Neural cell (in vitro differentiated cells): Measurements from ENCODE around the gene SAP30BP. TPM values are rescaled to one million over a fixed set of nuclear protein-coding genes. Genes with fewer than 3 reads are reported as not detected.

Experiments used
- H2AFZ ChIP-seq: fragments of 200-600, 300-800 bp; sonication (generic), shearing (Covaris generic); 2 replicates; pipeline ENCODE4 v1.6.0; 2014; ENCODE audit warnings: low read depth, mild to moderate bottlenecking, antibody characterized with exemption, low read length, moderate library complexity
- H3F3A ChIP-seq: fragments of 200-600 bp; shearing (Covaris generic); 2 replicates; pipeline ENCODE4 v1.6.1; 2016; ENCODE audit warnings: mild to moderate bottlenecking, moderate library complexity, mixed read lengths, antibody characterized with exemption, low read length; ENCODE audit not compliant: insufficient read depth, poor library complexity, severe bottlenecking
- H3K27ac ChIP-seq: fragments of 200-600, 300-800 bp; sonication (generic), shearing (Covaris generic); 2 replicates; pipeline ENCODE4 v1.5.1; 2014; ENCODE audit warnings: mild to moderate bottlenecking, low read length, moderate library complexity
- H3K27me3 ChIP-seq: fragments of 300-800, 200-600 bp; sonication (generic), shearing (Covaris generic); 2 replicates; pipeline ENCODE4 v1.6.0; 2014; ENCODE audit warnings: mild to moderate bottlenecking, low read depth, low read length, moderate library complexity; ENCODE audit not compliant: insufficient read depth
- H3K36me3 ChIP-seq: fragments of 300-800, 200-600 bp; sonication (generic), shearing (Covaris generic); 2 replicates; pipeline ENCODE4 v1.5.1; 2014; ENCODE audit warnings: mild to moderate bottlenecking, antibody characterized with exemption, low read length, moderate library complexity; ENCODE audit not compliant: insufficient read depth
- H3K4me2 ChIP-seq: fragments of 300-800, 200-600 bp; sonication (generic), shearing (Covaris generic); 2 replicates; pipeline ENCODE4 v1.6.0; 2014; ENCODE audit warnings: mild to moderate bottlenecking, low read length
- H3K4me3 ChIP-seq: fragments of 300-800, 200-600 bp; sonication (generic), shearing (Covaris generic); 2 replicates; pipeline ENCODE4 v1.5.1; 2014; ENCODE audit warnings: mild to moderate bottlenecking, low read length, moderate library complexity
- H3K79me2 ChIP-seq: fragments of 200-600 bp; shearing (Covaris generic); replicated peaks from 2 replicates; pipeline ENCODE4 v1.6.0; 2014; ENCODE audit warnings: mild to moderate bottlenecking, low read length, moderate library complexity; ENCODE audit not compliant: insufficient read depth
- H3K9ac ChIP-seq: fragments of 300-800, 200-600 bp; sonication (generic), shearing (Covaris generic); 2 replicates; pipeline ENCODE4 v1.6.1; 2016; ENCODE audit warnings: mild to moderate bottlenecking, low read length, mixed read lengths
- H3K9me2 ChIP-seq: fragments of 200-600 bp; shearing (Covaris generic); 2 replicates; pipeline ENCODE4 v1.6.1; 2016; ENCODE audit warnings: mild to moderate bottlenecking, low read length, mixed read lengths; ENCODE audit not compliant: insufficient read depth
- H3K9me3 ChIP-seq: fragments of 200-600, 300-800 bp; sonication (generic), shearing (Covaris generic); 2 replicates; pipeline ENCODE4 v1.6.1; 2016; ENCODE audit warnings: mild to moderate bottlenecking, mixed run types, low read length, moderate library complexity, mixed read lengths
- H4K20me1 ChIP-seq: fragments of 200-600 bp; shearing (Covaris generic); 2 replicates; pipeline ENCODE4 v1.6.1; 2016; ENCODE audit warnings: mild to moderate bottlenecking, mixed run types; ENCODE audit not compliant: insufficient read depth
- EP300 ChIP-seq: fragments of 450-650 bp; conservative IDR thresholded peaks from 2 replicates; pipeline ENCODE4 v1.6.1; 2014; ENCODE audit warnings: antibody characterized with exemption, mild to moderate bottlenecking, moderate library complexity; ENCODE audit not compliant: poor library complexity, severe bottlenecking
- EZH2 ChIP-seq: fragments of 200-600, 300-800 bp; shearing (Covaris generic), sonication (generic); IDR thresholded peaks from 2 replicates; pipeline ENCODE4 v1.6.1; 2014; ENCODE audit warnings: antibody characterized with exemption, low read length, borderline replicate concordance, mild to moderate bottlenecking; ENCODE audit not compliant: insufficient read depth, poor library complexity, severe bottlenecking
- MXI1 ChIP-seq: fragments of 450-650 bp; conservative IDR thresholded peaks from 2 replicates; pipeline ENCODE4 v1.6.1; 2014; ENCODE audit warnings: antibody characterized with exemption, mild to moderate bottlenecking; ENCODE audit not compliant: poor library complexity, severe bottlenecking
- POLR2AphosphoS5 ChIP-seq: IDR thresholded peaks from 2 replicates; pipeline ENCODE4 v1.6.1; 2012
- RAD21 ChIP-seq: fragments of 450-650 bp; conservative IDR thresholded peaks from 2 replicates; pipeline ENCODE4 v1.6.1; 2014; ENCODE audit warnings: antibody characterized with exemption, mild to moderate bottlenecking, moderate library complexity
- REST ChIP-seq: IDR thresholded peaks from 2 replicates; pipeline ENCODE4 v1.6.1; 2012; ENCODE audit warnings: borderline replicate concordance
- SMC3 ChIP-seq: fragments of 450-650 bp; conservative IDR thresholded peaks from 2 replicates; pipeline ENCODE4 v1.6.1; 2014; ENCODE audit warnings: antibody characterized with exemption, mild to moderate bottlenecking, moderate library complexity; ENCODE audit not compliant: poor library complexity
- TAF1 ChIP-seq: IDR thresholded peaks from 2 replicates; pipeline ENCODE4 v1.6.1; 2012; ENCODE audit warnings: low read depth
- polyA plus RNA-seq: library from polyadenylated mRNA; depleted of rRNA; stranded (reverse); fragments of >200 nt; gene quantifications from 2 replicates; pipeline ENCODE4 v1.2.3, GENCODE V29; 2014
- TF ChIP-seq, protein P1 (sequence below): fragments of 450-650 bp; IDR thresholded peaks from 2 replicates; pipeline ENCODE4 v1.5.1; 2014; ENCODE audit warnings: antibody characterized with exemption, mild to moderate bottlenecking, moderate library complexity; ENCODE audit not compliant: poor library complexity, severe bottlenecking

SAP30BP gene
- polyA plus RNA-seq, 1 donor from 2014 or later: 156 TPM

DNA sequence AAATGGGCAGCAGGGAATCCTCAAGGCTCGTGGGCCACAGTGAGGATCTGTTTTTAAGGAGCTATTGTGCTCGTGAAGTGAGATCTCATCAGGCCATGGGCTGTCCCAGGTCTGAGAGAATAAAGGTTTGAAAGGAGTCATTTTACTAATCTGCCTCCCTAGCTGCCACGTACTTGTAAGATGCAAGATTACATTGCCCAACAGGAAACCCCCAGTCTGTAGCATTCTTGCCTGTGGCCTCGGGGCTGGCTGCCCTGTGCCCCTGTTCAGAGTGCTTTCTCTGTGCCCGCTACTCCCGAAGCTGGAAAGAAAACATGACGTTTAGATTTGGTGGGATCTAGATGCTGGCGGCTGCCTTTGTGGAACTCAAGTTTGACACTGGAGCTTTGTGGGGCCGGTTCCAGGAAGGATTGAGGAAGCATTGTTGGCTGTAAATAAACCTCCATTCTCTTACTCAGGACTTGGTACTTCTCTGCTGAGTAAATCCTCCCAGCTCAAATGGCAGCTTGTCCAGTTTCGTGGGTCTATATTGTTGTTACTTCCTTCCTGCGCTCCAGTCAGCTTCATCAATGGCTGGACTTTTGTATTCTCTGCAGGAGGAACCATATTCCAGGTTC, 21.2 kb downstream of the SAP30BP start:
- H3K36me3 ChIP-seq: no peaks in the 10 kb centered on the region
- no peak overlapping the region for H3K9ac ChIP-seq

DNA sequence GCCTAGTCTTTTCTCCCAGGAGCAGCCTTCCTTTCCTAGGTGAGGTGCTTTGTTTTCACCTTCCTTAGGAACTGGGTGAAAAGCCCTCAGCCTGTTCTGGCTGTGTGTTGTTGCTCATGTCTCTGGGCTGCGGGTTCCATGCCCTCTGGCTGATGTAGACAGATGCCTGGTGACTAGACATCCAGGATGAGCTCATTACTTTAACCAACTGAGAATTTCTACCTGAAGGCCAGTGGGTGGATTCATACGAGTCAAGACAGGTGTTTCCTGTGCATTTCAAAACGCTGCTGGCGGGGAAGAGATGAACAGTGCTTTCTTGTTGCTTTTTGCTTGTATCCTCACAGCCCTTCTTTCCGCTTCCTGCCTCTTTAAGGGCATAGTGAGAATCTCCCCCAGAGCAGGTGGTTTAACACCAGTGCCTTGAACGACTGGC, 22.3 kb downstream of the SAP30BP start:
- Histone ChIP-seq H3K27ac (no peak overlapping the region), H3K27me3 (no peaks in the 10 kb centered on the region), H2AFZ (no peak overlapping the region), H3K4me3 (no peak overlapping the region), H3F3A (no peaks in the 10 kb centered on the region), H3K4me2 (no peak overlapping the region), H4K20me1 (no peaks in the 10 kb centered on the region), H3K79me2 (no peaks in the 10 kb centered on the region), H3K9me3 (no peaks in the 10 kb centered on the region), H3K36me3 (no peaks in the 10 kb centered on the region), H3K9ac (no peak overlapping the region), H3K9me2 (no peaks in the 10 kb centered on the region)
- no peak for TF ChIP-seq MXI1
- no peak for TF ChIP-seq REST
- no peak for TF ChIP-seq POLR2AphosphoS5
- TF ChIP-seq, protein P1, sequence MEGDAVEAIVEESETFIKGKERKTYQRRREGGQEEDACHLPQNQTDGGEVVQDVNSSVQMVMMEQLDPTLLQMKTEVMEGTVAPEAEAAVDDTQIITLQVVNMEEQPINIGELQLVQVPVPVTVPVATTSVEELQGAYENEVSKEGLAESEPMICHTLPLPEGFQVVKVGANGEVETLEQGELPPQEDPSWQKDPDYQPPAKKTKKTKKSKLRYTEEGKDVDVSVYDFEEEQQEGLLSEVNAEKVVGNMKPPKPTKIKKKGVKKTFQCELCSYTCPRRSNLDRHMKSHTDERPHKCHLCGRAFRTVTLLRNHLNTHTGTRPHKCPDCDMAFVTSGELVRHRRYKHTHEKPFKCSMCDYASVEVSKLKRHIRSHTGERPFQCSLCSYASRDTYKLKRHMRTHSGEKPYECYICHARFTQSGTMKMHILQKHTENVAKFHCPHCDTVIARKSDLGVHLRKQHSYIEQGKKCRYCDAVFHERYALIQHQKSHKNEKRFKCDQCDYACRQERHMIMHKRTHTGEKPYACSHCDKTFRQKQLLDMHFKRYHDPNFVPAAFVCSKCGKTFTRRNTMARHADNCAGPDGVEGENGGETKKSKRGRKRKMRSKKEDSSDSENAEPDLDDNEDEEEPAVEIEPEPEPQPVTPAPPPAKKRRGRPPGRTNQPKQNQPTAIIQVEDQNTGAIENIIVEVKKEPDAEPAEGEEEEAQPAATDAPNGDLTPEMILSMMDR: no peak
- no peak for TF ChIP-seq EZH2

More for the DNA sequence above, 21.2 kb downstream of the SAP30BP start:
- H2AFZ ChIP-seq: no peak overlapping the region
- no peaks in the 10 kb centered on the region for H3K9me3 ChIP-seq
- no peaks in the 10 kb centered on the region for H3K9me2 ChIP-seq
- no peak overlapping the region for H3K4me3 ChIP-seq
- TF ChIP-seq, protein P1: no peak
- no peak for TF ChIP-seq POLR2AphosphoS5
- no peak for TF ChIP-seq REST
- TF ChIP-seq RAD21: no peak
- TF ChIP-seq SMC3: no peak
- TF ChIP-seq MXI1: no peak
- TF ChIP-seq TAF1: no peak
- no peak for TF ChIP-seq EP300
- TF ChIP-seq EZH2: no peak
- no peaks in the 10 kb centered on the region for H3F3A ChIP-seq
- H3K27me3 ChIP-seq: no peaks in the 10 kb centered on the region
- no peaks in the 10 kb centered on the region for H4K20me1 ChIP-seq
- H3K27ac ChIP-seq: no peak overlapping the region
- no peaks in the 10 kb centered on the region for H3K79me2 ChIP-seq
- no peak overlapping the region for H3K4me2 ChIP-seq
